Measurements from ENCODE around the gene FAM131C.

Gene FAM131C

DNA sequence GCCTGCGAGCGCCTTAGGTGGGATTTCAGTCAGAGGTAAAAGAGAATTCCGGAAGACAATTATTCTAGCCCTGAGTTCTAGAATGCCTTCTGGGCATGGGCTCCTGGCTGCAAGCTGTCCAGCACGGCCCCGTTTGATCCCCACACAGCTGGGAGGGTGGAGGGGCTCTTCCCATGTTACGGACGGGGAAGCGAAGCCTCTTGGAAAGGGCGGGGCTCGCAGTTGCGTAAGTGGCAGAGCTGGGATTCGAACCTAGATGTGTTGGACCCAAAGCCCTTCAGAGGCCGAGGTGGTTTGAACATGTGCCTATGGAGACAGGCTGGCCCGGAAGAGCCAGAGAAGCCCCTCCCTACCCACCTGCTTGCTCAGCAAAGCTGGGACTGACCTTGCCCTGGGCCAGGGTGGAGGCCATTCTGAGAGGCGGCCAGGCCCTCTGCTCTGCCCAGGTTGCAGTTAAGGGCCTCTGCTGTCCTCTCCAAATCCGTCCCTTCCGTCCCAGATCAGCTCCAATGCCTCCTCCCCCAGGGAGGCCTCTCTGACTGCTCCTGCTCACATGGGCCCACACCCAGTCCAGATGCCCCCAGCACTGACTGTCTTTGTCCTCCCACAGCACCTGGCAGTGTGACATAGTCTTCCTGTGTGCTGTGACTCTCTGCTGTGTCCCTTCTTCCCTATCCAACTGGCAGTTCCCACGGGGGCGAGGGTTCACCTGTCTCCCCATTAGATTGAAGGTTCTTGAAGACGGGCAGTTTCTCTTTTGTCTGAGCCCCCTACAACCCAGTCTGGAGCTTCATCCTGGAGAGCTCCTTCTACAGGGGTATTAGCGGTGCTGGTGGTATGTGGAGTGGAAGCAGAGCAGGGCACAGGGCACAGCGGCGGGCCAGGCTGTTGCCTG is 54.5 kb downstream of the FAM131C start:
- no peak for DNase-seq (ENCODE audit: low read depth)

DNA sequence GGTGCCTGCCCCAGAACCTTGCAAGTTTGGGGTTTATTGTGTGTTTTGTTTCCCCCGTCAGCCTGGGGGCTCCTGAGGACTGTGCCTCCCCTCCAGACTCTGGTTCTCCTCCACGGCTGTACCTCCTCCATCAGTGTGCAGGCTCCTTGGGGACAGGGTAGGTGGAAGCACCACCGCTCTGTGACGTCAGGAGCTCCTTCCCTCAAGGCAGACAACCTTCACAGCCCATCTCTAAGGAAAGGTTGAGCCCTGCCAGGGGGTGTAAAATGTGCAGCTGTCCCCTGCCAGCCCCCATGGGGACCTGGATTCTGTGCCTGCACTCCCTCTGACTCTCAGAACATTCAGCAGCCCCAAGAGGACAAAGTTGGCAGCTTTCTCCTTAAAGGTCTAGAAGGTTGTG is 55.1 kb downstream of the FAM131C start:
- TF ChIP-seq, protein P1, sequence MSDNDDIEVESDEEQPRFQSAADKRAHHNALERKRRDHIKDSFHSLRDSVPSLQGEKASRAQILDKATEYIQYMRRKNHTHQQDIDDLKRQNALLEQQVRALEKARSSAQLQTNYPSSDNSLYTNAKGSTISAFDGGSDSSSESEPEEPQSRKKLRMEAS (IDR thresholded peaks at IDR 0.05; ENCODE audit: low read depth, low read length): no peak
- TF ChIP-seq, protein P2, sequence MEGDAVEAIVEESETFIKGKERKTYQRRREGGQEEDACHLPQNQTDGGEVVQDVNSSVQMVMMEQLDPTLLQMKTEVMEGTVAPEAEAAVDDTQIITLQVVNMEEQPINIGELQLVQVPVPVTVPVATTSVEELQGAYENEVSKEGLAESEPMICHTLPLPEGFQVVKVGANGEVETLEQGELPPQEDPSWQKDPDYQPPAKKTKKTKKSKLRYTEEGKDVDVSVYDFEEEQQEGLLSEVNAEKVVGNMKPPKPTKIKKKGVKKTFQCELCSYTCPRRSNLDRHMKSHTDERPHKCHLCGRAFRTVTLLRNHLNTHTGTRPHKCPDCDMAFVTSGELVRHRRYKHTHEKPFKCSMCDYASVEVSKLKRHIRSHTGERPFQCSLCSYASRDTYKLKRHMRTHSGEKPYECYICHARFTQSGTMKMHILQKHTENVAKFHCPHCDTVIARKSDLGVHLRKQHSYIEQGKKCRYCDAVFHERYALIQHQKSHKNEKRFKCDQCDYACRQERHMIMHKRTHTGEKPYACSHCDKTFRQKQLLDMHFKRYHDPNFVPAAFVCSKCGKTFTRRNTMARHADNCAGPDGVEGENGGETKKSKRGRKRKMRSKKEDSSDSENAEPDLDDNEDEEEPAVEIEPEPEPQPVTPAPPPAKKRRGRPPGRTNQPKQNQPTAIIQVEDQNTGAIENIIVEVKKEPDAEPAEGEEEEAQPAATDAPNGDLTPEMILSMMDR (IDR thresholded peaks at IDR 0.05; ENCODE audit: low read depth, low read length): no peak
- no peak for TF ChIP-seq MYC (IDR thresholded peaks at IDR 0.05; ENCODE audit: low read depth, low read length)
- no peak for TF ChIP-seq POLR2A (IDR thresholded peaks at IDR 0.05; ENCODE audit: extremely low read depth, insufficient read length)
- no peak overlapping the region for H3K4me3 ChIP-seq (ENCODE audit: low read depth, low read length)
- no peak for DNase-seq (ENCODE audit: low read depth)

More for the DNA sequence above, 54.5 kb downstream of the FAM131C start:
- TF ChIP-seq, protein P2 (IDR thresholded peaks at IDR 0.05; ENCODE audit: low read depth, low read length): no peak
- no peak for TF ChIP-seq MYC (IDR thresholded peaks at IDR 0.05; ENCODE audit: low read depth, low read length)
- no peak for TF ChIP-seq POLR2A (IDR thresholded peaks at IDR 0.05; ENCODE audit: extremely low read depth, insufficient read length)
- TF ChIP-seq, protein P1 (IDR thresholded peaks at IDR 0.05; ENCODE audit: low read depth, low read length): no peak
- no peak overlapping the region for H3K4me3 ChIP-seq (ENCODE audit: low read depth, low read length)

DNA sequence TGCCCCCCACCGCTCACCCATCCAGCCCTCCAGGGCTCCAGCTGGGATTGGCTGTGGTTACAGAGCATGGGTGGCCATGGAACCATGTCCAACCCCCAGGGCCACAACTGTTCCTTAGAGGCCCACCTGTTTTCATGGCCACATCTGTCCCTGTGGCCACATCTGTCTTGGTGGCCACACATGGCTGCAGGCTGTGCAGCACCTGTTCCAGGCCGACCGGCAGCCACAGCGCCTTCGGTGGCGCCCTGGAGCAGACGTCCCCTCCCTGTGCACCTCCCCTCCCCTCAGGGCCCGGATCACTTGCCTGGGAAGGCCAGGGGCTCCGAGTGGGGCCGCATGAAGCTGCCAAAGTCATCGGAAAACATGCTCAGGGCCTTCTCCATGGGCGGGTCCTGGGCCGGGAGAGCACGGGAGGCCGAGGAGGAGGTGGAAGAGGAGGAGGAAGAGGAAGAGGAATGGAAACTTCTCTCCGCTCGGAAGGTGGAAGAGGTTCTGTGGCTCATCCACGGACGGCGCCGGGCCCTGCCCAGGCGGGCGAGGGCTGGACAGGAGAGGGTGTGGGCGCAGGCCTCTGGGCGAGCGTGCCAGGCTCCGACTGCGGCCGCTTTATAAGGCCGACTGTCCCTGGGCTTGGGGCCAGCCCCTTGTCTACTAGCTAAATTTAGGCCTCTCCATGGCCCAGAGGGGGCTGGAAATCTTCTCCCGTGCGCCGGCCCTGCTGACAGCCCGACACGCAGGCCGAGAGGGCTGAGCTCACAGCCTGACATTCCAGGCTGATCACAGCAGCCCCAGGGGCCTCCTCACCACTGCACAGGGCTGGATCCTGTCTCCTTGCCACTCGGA is 55.8 kb downstream of the FAM131C start, which contains the start of gene HSPB7:
TSS of gene HSPB7 (minus strand) at position 583 of the 843 bp plus-strand sequence. CDS start at position 503, 80 bp downstream.
- no peak within 1 kb of the TSS for H3K4me3 ChIP-seq (ENCODE audit: low read depth, low read length)
- TF ChIP-seq, protein P1 (IDR thresholded peaks at IDR 0.05; ENCODE audit: low read depth, low read length): no peak
- TF ChIP-seq POLR2A (IDR thresholded peaks at IDR 0.05; ENCODE audit: extremely low read depth, insufficient read length) (no peak), MYC (IDR thresholded peaks at IDR 0.05; ENCODE audit: low read depth, low read length) (no peak)
- TF ChIP-seq, protein P2 (IDR thresholded peaks at IDR 0.05; ENCODE audit: low read depth, low read length): no peak
- DNase-seq (ENCODE audit: low read depth): no peak

DNA sequence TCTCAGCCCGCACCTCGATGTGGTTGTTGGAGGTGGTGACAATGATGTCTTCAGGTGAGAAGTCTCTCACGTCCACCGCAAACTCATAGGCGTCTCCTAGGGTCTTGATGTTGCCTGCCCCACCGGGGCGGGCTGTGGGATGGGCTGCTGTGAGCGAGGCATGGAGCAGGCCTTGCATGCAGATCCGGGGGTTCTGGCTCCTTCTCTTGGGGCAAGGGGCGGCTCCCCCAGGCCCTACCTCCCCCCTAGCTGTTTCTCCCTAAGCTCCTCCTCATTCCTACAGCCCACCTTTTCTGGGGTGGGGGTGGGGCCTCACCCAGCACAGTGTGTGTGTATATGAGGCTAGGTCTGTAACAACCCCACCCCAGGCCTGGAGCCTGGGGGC is 56.4 kb downstream of the FAM131C start:
- no peak for DNase-seq (ENCODE audit: low read depth)
- H3K4me3 ChIP-seq (ENCODE audit: low read depth, low read length): no peak overlapping the region
- TF ChIP-seq, protein P1 (IDR thresholded peaks at IDR 0.05; ENCODE audit: low read depth, low read length): no peak
- TF ChIP-seq POLR2A (IDR thresholded peaks at IDR 0.05; ENCODE audit: extremely low read depth, insufficient read length): no peak
- TF ChIP-seq, protein P2 (IDR thresholded peaks at IDR 0.05; ENCODE audit: low read depth, low read length): no peak
- no peak for TF ChIP-seq MYC (IDR thresholded peaks at IDR 0.05; ENCODE audit: low read depth, low read length)

DNA sequence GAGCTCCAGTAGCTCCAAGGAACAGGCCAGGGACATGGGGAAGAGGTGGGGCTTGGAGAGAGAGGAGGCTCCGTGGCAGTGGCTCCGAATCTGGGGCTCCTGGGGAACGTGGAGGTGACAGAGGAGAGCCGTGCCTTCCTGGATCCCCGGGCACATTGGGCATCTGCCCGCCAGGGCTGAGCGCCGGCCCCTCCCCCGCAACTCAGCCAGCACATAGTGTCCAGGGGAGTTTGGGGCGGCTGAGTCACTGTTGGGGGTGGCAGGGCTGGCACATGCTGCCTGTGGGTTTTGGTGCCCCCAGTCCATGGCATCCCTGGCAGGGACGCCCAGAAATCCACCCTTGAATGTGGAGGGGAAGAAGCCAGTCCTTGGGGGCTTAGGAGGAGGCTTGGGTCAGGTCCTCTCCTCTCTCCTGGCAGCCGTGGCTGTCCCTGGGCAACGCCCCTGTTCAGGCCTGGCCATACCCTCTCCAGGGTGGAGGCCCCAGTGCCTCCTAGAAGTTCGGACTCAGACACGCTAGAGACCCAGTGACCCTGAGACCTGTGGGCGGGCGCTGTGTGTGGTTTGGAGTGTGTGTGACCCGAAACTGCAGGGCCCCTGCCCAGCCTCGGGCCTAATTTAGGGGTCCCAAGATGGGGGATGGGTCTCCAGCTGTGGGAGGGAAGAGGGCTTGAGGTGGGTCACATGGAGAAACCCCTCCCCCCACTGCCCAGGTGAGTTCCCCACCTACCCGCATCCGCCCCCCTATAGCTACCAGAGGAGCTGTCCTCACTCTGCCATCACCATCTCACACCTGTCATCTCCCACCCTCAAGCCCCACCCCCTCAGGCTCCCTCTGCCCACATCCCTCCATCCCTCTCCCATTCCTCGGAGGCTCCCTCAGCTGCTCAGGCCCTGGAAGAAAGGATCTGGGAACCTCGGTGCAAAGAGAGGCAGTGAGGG is 57.2 kb downstream of the FAM131C start:
- no peak for DNase-seq (ENCODE audit: low read depth)
- no peak overlapping the region for H3K4me3 ChIP-seq (ENCODE audit: low read depth, low read length)
- TF ChIP-seq, protein P1 (IDR thresholded peaks at IDR 0.05; ENCODE audit: low read depth, low read length): no peak
- TF ChIP-seq POLR2A (IDR thresholded peaks at IDR 0.05; ENCODE audit: extremely low read depth, insufficient read length) (no peak), MYC (IDR thresholded peaks at IDR 0.05; ENCODE audit: low read depth, low read length) (no peak)
- TF ChIP-seq, protein P2 (IDR thresholded peaks at IDR 0.05; ENCODE audit: low read depth, low read length): no peak

Data from NB4 (cell line).